Frontal cortex (tissue), 4 donors: ENCODE measurements around the gene GALNT17. TPM values are rescaled to one million over a fixed set of nuclear protein-coding genes. Genes with fewer than 3 reads are reported as not detected.
"Not testable (repeated sequence)": the region's sequence is repeated elsewhere in the genome, so short reads cannot be mapped to it uniquely, and the experiment has no call there.

ENCODE experiments used
- DNase-seq, 2 donors: peaks; one replicate each; pipeline ENCODE4 v3.0.0; 2012; ENCODE audit warnings: low spot score in 2 of 2
- FAIRE-seq: peaks from 2 replicates; lab custom pipeline; 2012; peaks lifted over from hg19 to GRCh38; lab: Jason Lieb, UNC
- total RNA-seq: library from RNA; depleted of rRNA; stranded (reverse); fragments of >200 nt; gene quantifications from one replicate; pipeline ENCODE4 v1.2.3, GENCODE V29; 2014
- donor health status: control.
- donor health status: control.
- donor health status: control.

Gene GALNT17
- total RNA-seq, 1 donor from 2014 or later: 26.5 TPM

DNA sequence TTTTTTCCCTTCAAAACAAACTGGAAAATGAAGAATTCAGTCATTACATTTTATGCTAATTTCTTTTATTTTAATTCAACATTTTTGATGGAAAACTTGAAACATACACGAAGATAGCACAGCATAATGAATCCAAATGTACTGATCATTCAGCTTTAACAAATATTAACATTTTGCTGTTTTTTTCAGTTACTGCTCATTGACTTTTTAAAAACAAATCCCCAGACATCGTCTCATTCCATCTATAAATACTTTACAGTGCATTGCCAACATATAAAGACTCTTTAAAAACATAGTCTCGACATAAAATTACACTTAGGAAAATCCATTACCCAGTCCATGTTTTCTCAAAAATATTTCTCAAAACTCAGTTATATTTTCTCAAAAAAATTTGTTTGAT is 452.3 kb downstream of the GALNT17 start:
- no peak for FAIRE-seq
- DNase-seq: no peak

DNA sequence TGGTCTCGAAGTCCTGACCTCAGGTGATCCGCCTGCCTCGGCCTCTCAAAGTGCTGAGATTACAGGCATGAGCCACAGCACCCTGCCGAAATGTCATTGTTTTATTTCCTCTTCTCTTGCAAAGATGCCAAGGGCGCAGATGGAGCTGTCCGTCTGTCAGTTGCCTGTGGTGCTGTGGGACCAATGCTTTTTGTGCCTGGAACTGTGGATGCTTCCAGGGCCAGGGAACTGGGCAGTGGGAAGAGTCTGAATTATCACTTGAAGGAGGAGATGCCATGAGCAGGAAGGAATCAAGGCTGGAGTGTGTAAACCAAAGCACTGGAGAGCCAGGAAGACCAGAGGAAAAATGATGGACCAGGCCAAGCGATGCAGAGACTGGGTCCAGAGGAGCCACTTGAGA is 459.9 kb downstream of the GALNT17 start:
- FAIRE-seq (no peak), DNase-seq (no peak)

DNA sequence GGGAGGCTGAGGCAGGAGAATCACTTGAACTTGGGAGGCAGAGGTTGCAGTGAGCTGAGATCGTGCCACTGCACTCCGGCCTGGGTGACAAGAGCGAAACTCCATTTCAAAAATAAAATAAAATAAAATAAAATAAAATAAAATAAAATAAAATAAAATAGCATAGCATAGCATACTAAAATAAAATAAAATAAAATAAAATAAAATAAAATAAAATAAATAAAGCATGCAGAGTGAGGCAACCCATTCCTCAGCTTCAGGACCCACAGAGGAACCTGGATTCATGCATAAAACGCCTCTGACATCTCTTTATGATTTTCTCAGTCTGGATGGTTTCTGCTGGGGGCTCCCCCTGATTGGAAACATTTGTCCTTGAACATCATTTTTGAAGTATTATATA is 460.4 kb downstream of the GALNT17 start:
- not testable (repeated sequence) for FAIRE-seq

DNA sequence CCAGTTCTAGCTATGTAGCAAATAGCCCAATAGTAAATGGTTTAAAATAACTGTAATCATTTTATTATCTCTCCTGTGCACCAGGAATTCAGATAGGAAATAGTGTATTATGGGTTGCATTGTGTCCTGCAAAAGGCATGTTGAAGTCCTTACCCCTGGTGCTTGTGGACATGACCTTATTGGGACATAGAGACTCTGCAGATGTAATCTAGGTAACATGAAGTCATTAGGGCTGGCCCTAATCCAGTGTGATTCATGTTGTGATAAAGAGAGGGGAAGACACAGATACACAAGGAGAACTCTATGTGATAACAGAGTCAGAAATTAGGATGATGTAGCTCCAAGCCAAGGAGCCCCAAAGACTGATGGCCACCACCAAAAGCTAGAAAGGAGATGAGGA is 462.8 kb downstream of the GALNT17 start:
- no peak for FAIRE-seq
- no peak for DNase-seq

More for the DNA sequence above, 460.4 kb downstream of the GALNT17 start:
- not testable (repeated sequence) for DNase-seq

DNA sequence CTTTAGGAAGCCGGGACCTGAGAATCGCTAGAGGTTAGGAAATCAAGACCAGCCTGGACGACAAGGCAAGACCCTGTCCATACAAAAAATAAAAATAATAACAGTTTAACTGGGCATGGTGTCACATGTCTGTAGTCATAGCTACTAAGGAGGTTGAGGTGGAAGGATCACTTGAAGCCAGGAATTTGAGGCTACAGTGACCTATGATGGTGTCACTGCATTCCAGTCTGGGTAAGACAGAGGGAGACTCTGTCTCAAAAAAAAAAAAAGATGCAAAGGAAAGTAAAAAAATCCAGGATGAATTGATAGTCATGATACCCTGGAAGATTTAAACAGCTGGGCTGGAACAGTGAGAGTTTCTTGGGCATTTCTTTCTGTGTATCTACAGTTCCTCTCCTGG is 463.2 kb downstream of the GALNT17 start:
- FAIRE-seq (no peak), DNase-seq (no peak)

DNA sequence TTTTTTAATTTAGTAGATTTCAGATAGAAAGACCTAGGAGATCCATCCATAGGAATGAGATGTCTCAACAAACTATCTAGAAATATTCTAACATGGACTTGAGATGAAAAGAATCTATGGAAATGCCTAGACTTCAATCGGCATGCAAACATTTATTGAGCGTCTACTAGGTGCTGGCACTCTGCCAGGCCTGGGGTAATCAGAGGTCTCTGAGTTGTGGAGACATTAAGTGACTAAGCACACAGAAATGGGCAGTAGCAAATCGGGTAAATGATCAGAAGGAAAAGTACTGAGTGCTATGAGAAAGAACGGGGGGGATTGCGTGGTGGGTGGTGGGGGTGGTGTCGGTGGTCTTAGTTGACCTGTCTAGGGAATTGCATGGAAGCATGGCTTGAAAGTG is 466.6 kb downstream of the GALNT17 start:
- DNase-seq (no peak), FAIRE-seq (no peak)

DNA sequence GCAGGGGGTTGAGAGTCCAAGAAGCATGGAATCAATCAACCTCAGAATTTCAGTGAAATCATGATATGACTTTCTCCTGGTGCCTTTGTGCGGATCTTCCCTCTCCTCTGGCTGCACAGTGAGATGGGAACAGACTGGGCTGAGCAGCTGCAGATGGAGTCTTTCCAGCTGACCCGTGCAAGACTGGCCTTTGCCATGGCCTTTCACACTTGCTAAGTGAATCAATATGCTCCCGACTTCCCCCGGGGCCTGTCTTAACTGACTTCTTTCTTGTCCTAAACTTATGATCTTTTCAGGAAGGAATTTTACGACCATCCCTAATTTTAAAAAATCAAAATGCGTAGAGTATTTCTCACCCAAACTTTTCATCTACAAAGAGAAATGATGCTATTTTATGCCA is 469.9 kb downstream of the GALNT17 start:
- DNase-seq: no peak
- no peak for FAIRE-seq

DNA sequence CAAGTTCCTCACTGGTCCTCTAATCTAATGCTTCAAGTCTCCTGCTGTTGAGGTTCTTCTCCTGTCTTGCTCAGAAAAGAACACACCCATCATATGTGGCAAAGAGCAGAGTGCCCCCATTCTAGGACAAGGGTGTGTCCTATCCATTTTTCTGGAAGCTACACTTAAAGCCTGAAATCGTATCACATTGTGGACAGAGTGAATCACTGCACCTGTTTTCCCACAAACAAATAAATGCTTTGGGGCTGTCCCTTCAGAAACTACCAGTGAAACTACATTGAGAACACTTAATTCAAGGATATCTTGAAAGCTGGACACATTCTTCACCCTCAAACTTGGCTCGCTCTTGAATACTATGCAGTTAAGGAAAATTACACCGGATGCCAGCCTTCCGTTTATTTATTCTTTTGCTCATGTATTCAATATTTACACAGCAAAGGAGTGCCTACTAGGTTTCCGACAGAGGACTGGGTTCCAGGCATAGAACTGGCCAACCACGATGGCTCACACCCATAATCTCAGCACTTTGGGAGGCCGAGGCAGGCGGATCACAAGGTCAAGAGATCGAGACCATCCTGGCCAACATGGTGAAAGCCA is 473.0 kb downstream of the GALNT17 start:
- DNase-seq (no peak), FAIRE-seq (no peak)

DNA sequence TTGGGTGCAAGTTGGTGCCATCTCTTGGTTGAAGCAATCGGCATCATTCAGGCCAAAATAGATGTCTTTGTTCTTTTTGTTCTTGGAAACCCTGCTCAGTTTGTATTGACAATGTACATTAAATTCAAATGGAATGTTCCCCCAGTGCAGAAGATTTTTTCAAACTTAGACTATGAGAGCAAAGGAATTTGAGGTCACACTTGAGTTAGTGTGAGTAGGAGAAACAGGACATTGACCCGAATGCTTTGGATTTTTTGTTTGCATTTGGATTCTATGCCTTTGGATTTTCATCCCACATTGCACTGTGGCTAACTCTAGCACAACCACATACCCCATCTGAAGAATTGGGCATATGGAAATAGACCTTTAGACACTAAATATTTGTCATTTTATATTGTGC is 480.0 kb downstream of the GALNT17 start:
- no peak for FAIRE-seq
- no peak for DNase-seq

DNA sequence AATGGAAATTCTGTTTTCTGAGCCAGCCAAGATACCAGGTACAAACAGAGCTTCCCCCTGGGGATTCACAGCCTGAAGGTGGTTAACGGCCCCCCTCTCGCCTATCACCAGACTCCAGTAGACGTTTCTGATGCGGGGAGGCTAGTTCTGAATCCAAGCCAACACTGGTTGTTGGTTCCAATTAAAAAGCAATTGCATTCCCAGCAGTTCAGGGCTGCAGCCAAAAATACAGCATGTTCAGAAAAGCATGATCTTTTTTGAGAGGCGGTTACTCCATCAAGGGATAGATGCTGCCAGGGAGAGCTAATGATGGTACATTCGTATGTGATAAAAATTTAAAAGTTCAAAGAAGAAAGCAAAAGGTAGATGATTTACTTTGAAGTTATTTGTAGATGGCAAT is 481.0 kb downstream of the GALNT17 start:
- DNase-seq (no peak), FAIRE-seq (no peak)

DNA sequence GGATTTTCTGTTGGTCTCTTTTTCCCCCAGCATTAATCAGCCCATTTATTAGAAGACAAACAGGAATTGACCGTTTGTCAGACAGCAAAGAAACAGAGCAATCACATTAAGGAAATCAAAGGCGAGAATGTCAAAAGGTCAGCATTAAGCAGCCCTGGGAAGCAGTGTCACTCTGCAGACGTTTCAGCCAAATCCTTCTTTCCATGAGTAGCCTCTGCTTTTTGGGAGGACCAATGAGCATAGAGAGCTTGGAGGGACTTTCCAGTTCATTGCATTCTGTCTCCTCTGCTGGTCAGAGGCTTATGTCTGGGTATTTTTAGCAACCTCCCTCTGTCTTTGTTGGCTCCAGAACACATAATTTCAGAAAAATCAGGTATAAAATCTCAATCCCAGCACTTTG is 481.4 kb downstream of the GALNT17 start:
- no peak for FAIRE-seq
- DNase-seq: no peak

DNA sequence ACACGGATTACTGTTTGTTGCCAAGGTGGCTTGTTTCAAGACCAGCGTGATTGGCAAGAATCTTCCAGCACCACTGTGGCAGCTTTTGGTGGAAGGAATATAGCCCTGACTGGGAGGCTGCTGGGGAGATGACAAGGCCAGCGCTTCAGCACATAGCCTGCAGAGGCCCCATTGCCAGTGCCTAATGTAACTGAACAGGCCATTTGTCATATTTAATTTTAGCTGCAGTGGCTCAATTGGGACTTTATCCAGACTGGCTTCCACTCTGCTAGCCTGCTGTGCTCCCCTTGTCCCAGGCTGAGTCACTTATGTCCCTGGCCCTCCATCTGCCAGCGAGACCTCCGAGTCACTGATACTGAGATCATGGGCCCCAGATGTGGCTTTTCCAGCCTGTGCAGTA is 483.1 kb downstream of the GALNT17 start:
- FAIRE-seq (no peak), DNase-seq (no peak)

DNA sequence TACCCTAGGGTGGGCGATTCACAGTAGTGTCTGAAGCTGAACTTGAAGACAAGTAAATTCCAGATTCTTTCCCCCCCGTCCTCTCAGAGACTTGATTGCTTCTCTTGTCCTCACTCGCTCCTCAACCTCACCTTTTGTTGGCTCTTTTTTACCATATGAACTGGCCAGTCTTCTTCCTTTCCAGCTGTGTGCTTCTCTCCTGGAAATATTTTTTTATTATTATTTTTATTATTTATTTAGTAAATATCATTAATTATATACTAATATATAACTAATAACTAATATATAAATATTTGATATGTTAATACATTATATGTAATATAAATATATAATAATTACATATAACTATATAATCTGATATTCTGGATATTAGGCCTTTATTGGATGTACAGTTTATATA is 484.3 kb downstream of the GALNT17 start:
- FAIRE-seq (no peak), DNase-seq (no peak)

DNA sequence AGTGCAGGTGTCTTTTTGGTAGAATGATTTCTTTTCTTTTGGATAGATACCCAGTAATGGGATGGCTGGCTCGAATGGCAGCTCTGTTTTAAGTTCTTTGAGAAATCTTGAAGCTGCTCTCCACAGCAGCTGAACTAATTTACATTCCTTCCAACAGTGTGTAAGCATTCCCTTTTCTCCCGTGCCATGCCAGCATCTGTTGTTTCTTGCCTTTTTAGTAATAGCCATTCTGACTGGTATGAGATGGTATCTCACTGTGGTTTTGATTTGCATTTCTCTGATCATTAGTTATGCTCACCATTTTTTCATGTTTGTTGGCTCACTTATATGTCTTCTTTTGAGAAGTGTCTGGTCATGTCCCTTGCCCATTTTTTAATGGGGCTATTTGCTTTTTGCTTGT is 486.3 kb downstream of the GALNT17 start:
- FAIRE-seq (no peak), DNase-seq (no peak)

DNA sequence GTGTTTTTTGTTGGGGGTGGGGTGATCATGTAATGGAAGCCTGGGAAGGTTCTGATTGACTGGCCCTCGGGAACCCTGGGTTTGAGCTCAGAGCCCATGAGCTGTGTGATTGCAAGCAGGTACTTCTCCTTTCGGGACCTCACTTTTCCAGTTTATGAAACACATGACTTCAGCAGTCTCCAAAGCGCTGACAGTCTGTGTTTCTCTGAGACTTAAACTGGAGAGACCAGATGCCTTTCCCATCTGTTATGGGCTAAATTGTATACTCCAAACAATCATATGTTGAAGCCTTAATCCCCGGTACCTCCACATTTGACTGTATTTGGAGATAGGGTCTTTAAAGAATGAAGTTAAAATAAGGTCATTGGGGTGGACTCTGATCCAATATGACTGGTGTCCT is 493.6 kb downstream of the GALNT17 start:
- no peak for FAIRE-seq
- DNase-seq: no peak

DNA sequence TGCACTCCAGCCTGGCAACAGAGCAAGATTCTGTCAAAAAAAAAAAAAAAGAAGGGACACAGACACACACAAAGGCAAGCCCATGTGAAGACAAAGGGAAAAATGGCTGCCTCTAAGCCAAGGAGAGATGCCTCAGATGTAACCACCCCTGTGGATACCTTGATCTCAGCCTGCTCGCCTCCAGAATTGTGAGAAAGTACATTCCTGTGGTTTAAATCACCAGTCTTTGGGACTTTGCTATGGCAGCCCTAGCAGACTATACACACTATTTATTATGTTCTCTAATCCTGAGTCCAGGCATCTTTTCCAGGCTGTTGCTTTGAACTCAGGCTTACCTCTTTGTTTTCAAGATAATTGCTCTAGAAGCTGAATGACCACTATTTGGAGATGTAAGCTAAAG is 494.3 kb downstream of the GALNT17 start:
- DNase-seq (no peak), FAIRE-seq (no peak)

DNA sequence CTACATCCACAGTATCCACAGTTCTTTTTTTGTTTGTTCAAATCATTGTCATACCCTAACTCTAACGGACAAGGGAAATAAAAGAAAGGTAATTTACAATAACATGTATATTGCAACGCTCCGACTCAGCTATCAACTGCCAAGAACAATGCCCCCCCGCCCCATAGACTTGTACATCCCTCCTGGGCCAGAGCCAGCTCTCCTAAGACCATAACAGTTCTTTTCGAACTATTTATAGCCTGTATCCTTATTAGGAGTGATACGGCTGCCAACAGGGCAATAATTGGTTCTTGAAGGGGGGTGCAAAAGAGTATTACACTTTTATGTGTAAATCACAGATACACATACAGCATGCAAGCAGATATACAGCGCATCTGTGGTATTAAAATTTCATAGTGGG is 495.7 kb downstream of the GALNT17 start:
- FAIRE-seq (no peak), DNase-seq (no peak)

DNA sequence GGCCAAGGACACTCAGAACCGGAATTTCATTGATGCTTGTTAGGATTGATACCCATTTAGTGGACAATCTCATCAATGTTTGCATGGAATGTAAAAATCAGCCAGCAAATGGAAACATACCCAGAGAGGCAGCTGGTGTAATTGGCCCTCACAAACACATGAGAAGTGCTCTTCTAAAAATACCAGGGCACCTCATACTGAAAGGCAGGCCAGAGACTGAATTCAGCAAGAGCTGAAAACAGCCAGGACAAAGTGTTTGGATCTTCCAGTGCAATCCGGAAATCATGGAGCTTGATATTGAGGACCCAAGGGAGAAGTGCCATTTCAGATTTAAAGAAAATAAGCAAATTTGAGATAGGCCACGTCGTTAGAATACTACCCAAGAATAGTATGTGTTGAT is 498.6 kb downstream of the GALNT17 start:
- no peak for FAIRE-seq
- DNase-seq: no peak

DNA sequence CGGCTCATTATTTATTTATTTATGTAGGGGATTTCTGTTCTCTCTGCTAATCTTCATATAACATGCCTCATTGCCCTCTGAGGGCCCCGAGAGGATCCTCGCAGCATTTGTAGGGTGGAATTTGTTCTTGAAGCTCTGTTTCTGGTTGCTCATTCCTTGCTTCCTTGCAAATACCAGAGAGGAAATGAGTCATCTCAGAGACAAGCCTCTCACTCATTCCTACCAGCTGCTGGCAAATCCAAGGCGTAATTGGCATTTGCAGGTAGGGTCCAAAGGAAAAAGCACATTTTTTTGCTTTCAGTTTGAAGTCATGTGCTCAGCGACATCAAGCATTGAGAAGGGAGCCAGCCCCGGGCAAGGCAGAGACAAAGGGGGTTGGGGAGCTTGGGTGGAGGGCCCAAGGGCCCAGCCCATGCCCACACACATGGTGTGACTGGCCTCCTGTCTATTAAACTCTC is 501.6 kb downstream of the GALNT17 start:
- DNase-seq: peak in 1 of 2 donors; percentile 22
- FAIRE-seq: no peak

DNA sequence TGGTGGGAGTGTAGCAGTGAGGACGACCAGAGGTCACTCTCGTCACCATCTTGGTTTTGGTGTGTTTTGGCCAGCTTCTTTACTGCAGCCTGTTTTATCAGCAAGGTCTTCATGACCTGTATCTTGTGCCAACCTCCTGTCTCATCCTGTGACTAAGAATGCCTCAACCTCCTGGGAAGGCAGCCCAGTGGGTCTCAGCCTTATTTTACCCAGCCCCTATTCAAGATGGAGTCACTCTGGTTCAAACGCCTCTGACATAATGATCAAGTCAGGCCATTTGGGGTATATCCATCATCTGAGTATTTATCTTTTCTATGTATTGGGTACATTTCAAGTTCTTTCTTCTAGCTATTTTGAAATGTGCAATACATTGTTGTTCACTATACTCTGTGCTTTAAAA is 503.9 kb downstream of the GALNT17 start:
- DNase-seq, FAIRE-seq: not testable (repeated sequence)

DNA sequence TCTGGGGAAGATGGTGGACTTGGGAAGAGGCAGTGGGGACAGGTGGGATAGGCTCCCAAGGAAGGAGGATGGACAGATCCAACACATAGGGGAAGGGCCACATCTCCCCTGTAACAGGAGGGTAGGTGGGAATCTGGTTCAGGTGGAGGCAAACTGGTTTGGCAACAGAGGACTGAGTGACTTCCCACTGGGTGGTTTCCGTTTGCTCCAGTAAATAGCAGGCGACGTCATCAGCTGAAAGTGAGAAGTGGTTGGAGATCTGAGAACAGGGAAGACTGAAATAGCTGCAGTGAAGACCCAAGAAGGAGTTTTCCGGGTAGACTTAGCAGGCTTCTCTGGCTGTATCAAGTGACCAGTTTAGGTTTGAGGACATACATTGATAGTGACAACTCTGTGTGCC is 504.4 kb downstream of the GALNT17 start:
- no peak for FAIRE-seq
- DNase-seq: no peak

DNA sequence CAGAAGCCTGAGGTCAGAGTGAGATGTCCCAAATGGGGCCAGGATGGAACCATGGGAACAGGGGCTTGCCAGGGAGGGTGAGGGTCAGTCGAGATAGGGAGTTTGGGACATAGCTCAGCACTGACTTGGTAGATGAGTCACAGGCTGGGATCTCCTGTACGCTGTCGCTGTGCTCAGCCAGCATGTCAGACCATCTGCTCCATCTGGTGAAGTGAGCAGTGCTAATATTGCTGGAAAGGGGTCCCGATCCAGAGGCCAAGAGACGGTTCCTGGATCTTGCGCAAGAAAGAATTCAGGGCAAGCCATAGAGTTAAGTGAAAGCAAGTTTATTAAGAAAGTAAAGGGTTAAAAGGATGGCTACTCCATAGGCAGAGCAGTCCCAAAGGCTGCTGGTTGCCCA is 505.6 kb downstream of the GALNT17 start:
- DNase-seq (no peak), FAIRE-seq (no peak)
